GM12878 (cell line): ENCODE measurements around the gene RAD52. TPM values are rescaled to one million over a fixed set of nuclear protein-coding genes. Genes with fewer than 3 reads are reported as not detected.

Experiments used
- ATAC-seq: fragments of 200-7000 bp; cut with Tn5 transposase; 3 replicates; pipeline ENCODE4 v1.9.1; 2020; ENCODE audit warnings: mild to moderate bottlenecking, moderate library complexity
- BruUV-seq: library from RNA; stranded (reverse); fragments of 400-500 nt; replicated peaks from 2 replicates; lab custom pipeline; 2021; lab: Mats Ljungman, UMichigan
- CTCF ChIA-PET: fragments of 300-600 bp; sonication (Branson Sonifier 250); formaldehyde crosslinking; extraction: SDS; loops from one replicate; lab custom pipeline; 2021; ENCODE audit warnings: inconsistent platforms; lab: Yijun Ruan, JAX
- POLR2A ChIA-PET: fragments of 350-600 bp; formaldehyde crosslinking; extraction: SDS; loops from one replicate; lab custom pipeline; 2021; ENCODE audit warnings: inconsistent platforms; lab: Charles Lee
- RAD21 ChIA-PET: fragments of 300-600 bp; sonication (Branson Sonifier 250); formaldehyde crosslinking; loops from one replicate; lab custom pipeline; 2023; ENCODE audit warnings: antibody characterized with exemption; ENCODE audit not compliant: unreplicated experiment; lab: Charles Lee
- SMC1A ChIA-PET: fragments of 300-600 bp; sonication (Branson Sonifier 250); formaldehyde crosslinking; loops from one replicate; lab custom pipeline; 2023; ENCODE audit not compliant: unreplicated experiment, uncharacterized antibody; lab: Charles Lee
- DNase-seq: peaks from one replicate; pipeline ENCODE4 v3.0.0-alpha.2; 2011; ENCODE audit warnings: low read depth, low spot score
- FAIRE-seq: peaks from 3 replicates; lab custom pipeline; 2011; peaks lifted over from hg19 to GRCh38; lab: Jason Lieb, UNC
- H2AFZ ChIP-seq: 2 replicates; pipeline ENCODE4 v1.6.0; 2011; ENCODE audit warnings: low read depth, low read length, control low read depth; ENCODE audit not compliant: control insufficient read depth
- H3K27ac ChIP-seq: 2 replicates; pipeline ENCODE4 v1.5.1; 2011; ENCODE audit warnings: control low read depth; ENCODE audit not compliant: control insufficient read depth, insufficient read depth
- H3K27me3 ChIP-seq, 2 experiments: replicated peaks in 1 of 2; 2 replicates each; pipeline versions ENCODE4 v1.6.0 to v1.6.1; 2011; ENCODE audit warnings: low read length in 1 of 2; ENCODE audit not compliant: control insufficient read depth in 2 of 2, insufficient read depth in 2 of 2
- H3K36me3 ChIP-seq, 2 experiments: 2 replicates each; pipeline ENCODE4 v1.5.1; 2011; ENCODE audit warnings: low read length in 1 of 2; ENCODE audit not compliant: control insufficient read depth in 2 of 2, insufficient read depth in 2 of 2
- H3K4me1 ChIP-seq: 2 replicates; pipeline ENCODE4 v1.6.1; 2011; ENCODE audit warnings: mild to moderate bottlenecking, low read length, moderate library complexity, mixed read lengths; ENCODE audit not compliant: control insufficient read depth, insufficient read depth
- H3K4me2 ChIP-seq: 2 replicates; pipeline ENCODE4 v1.6.0; 2011; ENCODE audit warnings: control low read depth; ENCODE audit not compliant: control insufficient read depth, insufficient read depth
- H3K4me3 ChIP-seq: fragments of 200-600 bp; sonication (generic); 2 replicates; pipeline ENCODE4 v1.5.1; 2016
- H3K79me2 ChIP-seq: 2 replicates; pipeline ENCODE4 v1.6.0; 2011; ENCODE audit warnings: low read length; ENCODE audit not compliant: control insufficient read depth, insufficient read depth
- H3K9ac ChIP-seq: 2 replicates; pipeline ENCODE4 v1.8.0; 2011; ENCODE audit warnings: low read length, control low read depth, mixed read lengths; ENCODE audit not compliant: control insufficient read depth, insufficient read depth
- H3K9me3 ChIP-seq: replicated peaks from 3 replicates; pipeline ENCODE4 v1.5.1; 2011; ENCODE audit warnings: mild to moderate bottlenecking, low read length; ENCODE audit not compliant: control insufficient read depth, insufficient read depth
- H4K20me1 ChIP-seq: 2 replicates; pipeline ENCODE4 v1.6.0; 2011; ENCODE audit not compliant: control insufficient read depth, insufficient read depth
- ATF7 ChIP-seq: fragments of 450-650 bp; IDR thresholded peaks from 2 replicates; pipeline ENCODE4 v1.6.1; 2016; ENCODE audit warnings: low read depth, mild to moderate bottlenecking
- CEBPB ChIP-seq, 2 experiments: fragments of 150-350 bp in 1 of 2; IDR thresholded peaks; 2 replicates each; pipeline ENCODE4 v1.6.1; 2012 to 2014; ENCODE audit warnings: low read depth in 2 of 2, low read length in 2 of 2, borderline replicate concordance in 1 of 2, inconsistent platforms in 1 of 2
- EED ChIP-seq: sonication (generic); IDR thresholded peaks from 2 replicates; pipeline ENCODE4 v1.6.1; 2016; ENCODE audit warnings: antibody characterized with exemption, low read depth
- EP300 ChIP-seq, 2 experiments: fragments of 150-350 bp in 1 of 2; IDR thresholded peaks; 2 replicates each; pipeline ENCODE4 v1.6.1; 2011 to 2012; ENCODE audit warnings: low read depth in 2 of 2, low read length in 2 of 2, borderline replicate concordance in 1 of 2, improper control_type of control experiment in 1 of 2, inconsistent platforms in 1 of 2; ENCODE audit not compliant: control insufficient read depth in 1 of 2
- IKZF1 ChIP-seq: fragments of 450-650 bp; conservative IDR thresholded peaks from 2 replicates; pipeline ENCODE4 v1.6.1; 2017; ENCODE audit warnings: antibody characterized with exemption, mild to moderate bottlenecking
- MTA3 ChIP-seq: IDR thresholded peaks from 2 replicates; pipeline ENCODE4 v1.6.1; 2012; ENCODE audit warnings: low read length, inconsistent platforms, borderline replicate concordance
- NBN ChIP-seq: fragments of 450-650 bp; IDR thresholded peaks from 2 replicates; pipeline ENCODE4 v1.6.1; 2016
- NFIC ChIP-seq: IDR thresholded peaks from 2 replicates; pipeline ENCODE4 v1.6.1; 2012; ENCODE audit warnings: low read depth, mild to moderate bottlenecking, inconsistent platforms, low read length, moderate library complexity
- NR2F1 ChIP-seq: fragments of 450-650 bp; conservative IDR thresholded peaks from 2 replicates; pipeline ENCODE4 v1.6.1; 2017; ENCODE audit warnings: mild to moderate bottlenecking
- PKNOX1 ChIP-seq: fragments of 450-650 bp; IDR thresholded peaks from 2 replicates; pipeline ENCODE4 v1.6.1; 2016; ENCODE audit warnings: mild to moderate bottlenecking
- PML ChIP-seq: IDR thresholded peaks from 2 replicates; pipeline ENCODE4 v1.6.1; 2012; ENCODE audit warnings: low read length, inconsistent platforms
- RFX5 ChIP-seq: IDR thresholded peaks from 2 replicates; pipeline ENCODE4 v1.6.1; 2011; ENCODE audit warnings: low read depth, low read length, improper control_type of control experiment
- TAF1 ChIP-seq: IDR thresholded peaks from 2 replicates; pipeline ENCODE4 v1.6.1; 2011; ENCODE audit warnings: mild to moderate bottlenecking, low read depth, low read length, borderline replicate concordance
- TARDBP ChIP-seq: IDR thresholded peaks from 2 replicates; pipeline ENCODE4 v1.6.1; 2016; ENCODE audit warnings: borderline replicate concordance
- WGBS: methylation state at CpG from one replicate; pipeline ENCODE4 v1.1.6; 2016; ENCODE audit warnings: low lambda C conversion rate; ENCODE audit not compliant: insufficient replicate concordance, insufficient coverage; ENCODE audit errors: missing lambda C conversion rate; 5-methylcytosine and 5-hydroxymethylcytosine counted together
- in situ Hi-C: fragments of 300-500 bp; cut with MboI; formaldehyde crosslinking; loops from 9 replicates; pipeline ENCODE4 v1.14.3; 2018; ENCODE audit warnings: mixed read lengths
- intact Hi-C: fragments of 100-400 bp; cut with micrococcal nuclease; formaldehyde crosslinking; loops from one replicate; pipeline ENCODE4 v1.14.2; 2022; ENCODE audit not compliant: unreplicated experiment
- polyA plus RNA-seq, 11 experiments: library from polyadenylated mRNA; depleted of rRNA in 4 of 11; unstranded in 6 of 11; stranded (reverse) in 5 of 11; fragments of >200 nt; fragmentation: Nextera tagmentation in 4 of 11; fragmentation: Illumina TruSeq in 1 of 11; extraction: Ambion mirVana in 4 of 11; extraction: Trizol in 1 of 11; gene quantifications; 1 replicate in 1 of 11; 2 replicates in 10 of 11; pipeline versions ENCODE4 v1.2.1 to v1.2.3, GENCODE V29; 2011 to 2016; ENCODE audit warnings: inconsistent platforms in 2 of 11, missing spikeins in 2 of 11, low read depth in 1 of 11
- total RNA-seq, 4 experiments: library from RNA; depleted of rRNA in 3 of 4; stranded (reverse); fragments of >200 nt in 3 of 4; fragmentation: Illumina TruSeq in 1 of 4; extraction: Trizol in 1 of 4; gene quantifications; 2 replicates each; pipeline versions ENCODE4 v1.2.1 to v1.2.3, GENCODE V29; 2013 to 2021
- TF ChIP-seq, protein P1 (sequence below): IDR thresholded peaks from 2 replicates; pipeline ENCODE4 v1.6.1; 2012; ENCODE audit warnings: low read length, inconsistent platforms

Gene RAD52
- total and polyA plus RNA-seq, 10 of the 15 experiments (the other 5 are each of a cell fraction or from before 2014, with no cell fraction given), result 2.0 to 15.7 (median 8.9) TPM

GRCh38 chr12:966724-967123 lies 17.2 kb upstream of the RAD52 start:
- H3K36me3 ChIP-seq, result no peaks in the 10 kb centered on the region
- no peak for ATAC-seq
- H3K4me3 ChIP-seq, result no peak overlapping the region
- ChIA-PET SMC1A (interaction anchor here (1.3 kb wide), 1 partner anchor 49 kb away, joined by 5 read pairs; no protein-coding TSS in a partner anchor), POLR2A (no interaction called here), RAD21 (interaction anchor here (0.5 kb wide), 1 partner anchor 14 kb away, joined by 3 read pairs; no protein-coding TSS in a partner anchor), CTCF (no interaction called here)
- DNase-seq, result no peak
- WGBS, result 92% methylated on average over 6 of the region's 6 CpGs
- H3K79me2 ChIP-seq, result no peaks in the 10 kb centered on the region
- TF ChIP-seq NR2F1, result no peak
- TF ChIP-seq RFX5, result no peak
- H3K27ac ChIP-seq, result no peak overlapping the region
- H3K9ac ChIP-seq, result no peak overlapping the region
- no peak overlapping the region for H2AFZ ChIP-seq
- no TSS peak for BruUV-seq
- in situ Hi-C loops, result no loop called here
- no peaks in the 10 kb centered on the region for H4K20me1 ChIP-seq
- FAIRE-seq, result no peak
- no peaks in the 10 kb centered on the region; a peak in 1 of 4 replicates for H3K27me3 ChIP-seq
- intact Hi-C loops, result no loop called here
- no peaks in the 10 kb centered on the region for H3K9me3 ChIP-seq
- no peak overlapping the region for H3K4me2 ChIP-seq
- no peaks in the 10 kb centered on the region for H3K4me1 ChIP-seq

DNA sequence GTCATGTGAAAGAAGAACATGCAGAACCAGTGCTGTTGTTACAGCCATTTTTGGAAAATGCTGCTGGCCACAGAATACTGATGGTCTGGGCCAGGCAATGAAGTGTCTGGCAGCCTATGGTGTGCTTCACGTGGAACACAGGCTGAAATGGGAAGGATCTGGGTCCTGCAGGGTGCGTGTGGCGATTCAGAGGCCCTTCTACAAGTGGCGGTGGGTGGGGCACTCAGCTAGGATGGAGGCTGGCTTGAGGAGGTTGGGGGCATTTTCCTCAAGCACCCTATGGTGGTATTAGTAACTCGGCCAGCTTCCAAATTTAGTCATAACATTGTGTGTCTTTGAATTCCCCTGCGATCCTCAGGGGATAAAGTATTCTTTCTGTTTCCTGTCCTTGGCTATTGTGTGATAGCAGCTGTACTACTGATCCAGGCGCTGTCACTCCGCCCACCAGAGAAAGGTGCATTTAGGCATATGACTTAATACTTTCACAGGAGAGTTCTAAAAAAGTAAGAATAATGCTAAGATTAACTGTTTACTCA lies 9.2 kb upstream of the RAD52 start:
- POLR2A ChIA-PET, result interaction anchor here (1.3 kb wide), 1 partner anchor 10 kb away, joined by 3 read pairs; the partner anchor contains the start of gene RAD52
- Histone ChIP-seq H3K4me1 (peaks cover 4% of the 10 kb centered on the region; the same call in 1 of the 2 replicates), H4K20me1 (no peaks in the 10 kb centered on the region), H3K27me3 (peaks cover 0 to 8% of the 10 kb centered on the region in 2 experiments; a peak in 1 of 4 replicates), H3K79me2 (no peaks in the 10 kb centered on the region), H3K4me2 (no peak overlapping the region; the same call in 1 of the 2 replicates), H3K9ac (no peak overlapping the region), H3K4me3 (no peak overlapping the region), H3K36me3 (no peaks in the 10 kb centered on the region), H3K9me3 (no peaks in the 10 kb centered on the region), H3K27ac (no peak overlapping the region), H2AFZ (peak overlapping the region; percentile 44; the same call in 1 of the 2 replicates)
- CTCF ChIA-PET, result interaction anchor here (1.0 to 2.9 kb wide), 8 partner anchors 9 to 647 kb away, joined by 3 to 11 read pairs (median 4); partner anchors contain the start of gene RAD52
- intact Hi-C loops, result loop anchor here (2.0 kb wide), 1 partner anchor 32 kb away; the partner anchor contains the start of gene ERC1
- DNase-seq (peak; percentile 61), ATAC-seq (peak; percentile 93), FAIRE-seq (no peak)
- SMC1A ChIA-PET, result interaction anchor here (0.7 to 2.8 kb wide), 8 partner anchors 9 to 139 kb away, joined by 3 to 11 read pairs (median 4); partner anchors contain the start of gene RAD52
- RAD21 ChIA-PET, result interaction anchor here (1.1 to 3.1 kb wide), 6 partner anchors 9 to 344 kb away, joined by 3 to 12 read pairs (median 5); partner anchors contain the start of gene RAD52
- no TSS peak for BruUV-seq
- in situ Hi-C loops, result no loop called here
- WGBS, result under 1% methylated on average over 7 of the region's 8 CpGs
- TF ChIP-seq TARDBP, result peak; percentile 67; the same call in 1 of the 2 replicates
- TF ChIP-seq CEBPB (IDR thresholded peaks at IDR 0.05; ENCODE audit: borderline replicate concordance in 1 of 2, low read depth in 2 of 2, low read length in 2 of 2), result peak in 1 of 2 experiments; percentile 49; a peak in 1 of 4 replicates
- TF ChIP-seq IKZF1, result peak; percentile 81
- 0 out of 2 replicates have a peak, but pooled peaks have one; percentile 58 for TF ChIP-seq PML
- TF ChIP-seq PKNOX1, result peak; percentile 79
- no peak for TF ChIP-seq TAF1
- TF ChIP-seq ATF7, result peak; percentile 84
- peak; percentile 72 for TF ChIP-seq NBN
- TF ChIP-seq, protein P1, sequence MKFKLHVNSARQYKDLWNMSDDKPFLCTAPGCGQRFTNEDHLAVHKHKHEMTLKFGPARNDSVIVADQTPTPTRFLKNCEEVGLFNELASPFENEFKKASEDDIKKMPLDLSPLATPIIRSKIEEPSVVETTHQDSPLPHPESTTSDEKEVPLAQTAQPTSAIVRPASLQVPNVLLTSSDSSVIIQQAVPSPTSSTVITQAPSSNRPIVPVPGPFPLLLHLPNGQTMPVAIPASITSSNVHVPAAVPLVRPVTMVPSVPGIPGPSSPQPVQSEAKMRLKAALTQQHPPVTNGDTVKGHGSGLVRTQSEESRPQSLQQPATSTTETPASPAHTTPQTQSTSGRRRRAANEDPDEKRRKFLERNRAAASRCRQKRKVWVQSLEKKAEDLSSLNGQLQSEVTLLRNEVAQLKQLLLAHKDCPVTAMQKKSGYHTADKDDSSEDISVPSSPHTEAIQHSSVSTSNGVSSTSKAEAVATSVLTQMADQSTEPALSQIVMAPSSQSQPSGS, result peak; percentile 85
- peak; percentile 92 for TF ChIP-seq NFIC
- peak; percentile 79 for TF ChIP-seq EED
- 0 out of 2 replicates have a peak, but pooled peaks have one; percentile 53 for TF ChIP-seq MTA3
- peak; percentile 73 to 78; a peak in 3 of 4 replicates for TF ChIP-seq EP300 (IDR thresholded peaks at IDR 0.05; ENCODE audit: borderline replicate concordance in 1 of 2, control insufficient read depth in 1 of 2, low read depth in 2 of 2, low read length in 2 of 2)
